Activated naive CD8-positive, alpha-beta T cell treated with anti-CD3 and anti-CD28 coated beads, Interleukin-2, amount 10 ng/mL, durations not matched to agents 7 days and 5 days (primary cell): ENCODE data around the gene COL4A2. TPM values are rescaled to one million over a fixed set of nuclear protein-coding genes. Genes with fewer than 3 reads are reported as not detected.
A peak's percentile ranks its signal among the peaks of the same experiment; 100 is the strongest.

Experiments
- ATAC-seq: fragments of 150-1000 bp; cut with Tn5 transposase; one replicate; pipeline ENCODE4 v1.10.0; 2021; ENCODE audit warnings: low read depth, moderate library complexity
- POLR2A ChIA-PET: fragments of 350-600 bp; sonication (Branson Sonifier 250); formaldehyde crosslinking; loops from one replicate; lab custom pipeline; 2021; ENCODE audit warnings: antibody characterized with exemption; lab: Charles Lee
- DNase-seq: peaks from one replicate; pipeline ENCODE4 v3.0.0; 2021
- H3K27ac Mint-ChIP-seq: one replicate; pipeline ENCODE4 v1.8.0; 2022; ENCODE audit warnings: mild to moderate bottlenecking, mixed read lengths
- H3K27me3 Mint-ChIP-seq: one replicate; pipeline ENCODE4 v1.8.0; 2022; ENCODE audit warnings: mild to moderate bottlenecking, moderate library complexity, mixed read lengths
- H3K36me3 Mint-ChIP-seq: one replicate; pipeline ENCODE4 v1.8.0; 2021; ENCODE audit warnings: mild to moderate bottlenecking, mixed read lengths
- H3K4me1 Mint-ChIP-seq: one replicate; pipeline ENCODE4 v1.8.0; 2021; ENCODE audit warnings: mixed read lengths
- H3K4me3 Mint-ChIP-seq: one replicate; pipeline ENCODE4 v1.8.0; 2022; ENCODE audit warnings: mild to moderate bottlenecking, moderate library complexity, mixed read lengths
- H3K9me3 Mint-ChIP-seq: one replicate; pipeline ENCODE4 v1.8.0; 2021; ENCODE audit warnings: mixed read lengths
- total RNA-seq, 2 experiments: library from RNA; stranded (reverse); gene quantifications; one replicate each; pipeline ENCODE4 v1.2.3, GENCODE V29; 2021

COL4A2 gene
- total RNA-seq, 2 experiments from 2014 or later: not detected

DNA sequence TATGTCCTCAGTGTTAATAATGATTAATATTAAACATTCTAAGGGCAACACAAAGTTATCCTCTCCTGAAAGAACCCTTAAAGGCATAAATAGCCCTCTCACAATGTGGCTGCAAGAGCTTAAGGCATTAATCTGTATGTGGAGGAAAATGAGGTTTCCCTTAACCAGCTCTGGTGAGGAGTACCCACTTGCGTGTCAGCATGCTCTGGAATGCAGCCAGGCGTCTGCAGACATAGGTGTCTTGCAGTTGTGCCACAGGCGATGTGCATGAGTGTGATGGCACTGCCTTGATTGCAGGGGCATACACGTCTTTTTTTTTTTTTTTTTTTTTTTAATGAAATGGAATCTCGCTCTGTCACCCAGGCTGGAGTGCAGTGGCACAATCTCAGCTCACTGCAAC is 162.5 kb downstream of the COL4A2 start:
- Mint-ChIP-seq H3K27me3 (peaks cover 18% of the 10 kb centered on the region), H3K4me1 (peaks cover 11% of the 10 kb centered on the region), H3K36me3 (no peaks in the 10 kb centered on the region), H3K9me3 (no peaks in the 10 kb centered on the region), H3K4me3 (no peak overlapping the region), H3K27ac (no peak overlapping the region)
- no peak for ATAC-seq
- DNase-seq: no peak
- POLR2A ChIA-PET: no interaction called here

GRCh38 chr13:110470272-110471009 is 163.4 kb downstream of the COL4A2 start:
- no peaks in the 10 kb centered on the region for H3K36me3 Mint-ChIP-seq
- peaks cover 2% of the 10 kb centered on the region for H3K9me3 Mint-ChIP-seq
- DNase-seq (no peak), ATAC-seq (no peak)
- no peak overlapping the region for H3K4me3 Mint-ChIP-seq
- H3K4me1 Mint-ChIP-seq: peaks cover 11% of the 10 kb centered on the region
- no peak overlapping the region for H3K27ac Mint-ChIP-seq
- H3K27me3 Mint-ChIP-seq: peaks cover 14% of the 10 kb centered on the region
- POLR2A ChIA-PET: no interaction called here

DNA sequence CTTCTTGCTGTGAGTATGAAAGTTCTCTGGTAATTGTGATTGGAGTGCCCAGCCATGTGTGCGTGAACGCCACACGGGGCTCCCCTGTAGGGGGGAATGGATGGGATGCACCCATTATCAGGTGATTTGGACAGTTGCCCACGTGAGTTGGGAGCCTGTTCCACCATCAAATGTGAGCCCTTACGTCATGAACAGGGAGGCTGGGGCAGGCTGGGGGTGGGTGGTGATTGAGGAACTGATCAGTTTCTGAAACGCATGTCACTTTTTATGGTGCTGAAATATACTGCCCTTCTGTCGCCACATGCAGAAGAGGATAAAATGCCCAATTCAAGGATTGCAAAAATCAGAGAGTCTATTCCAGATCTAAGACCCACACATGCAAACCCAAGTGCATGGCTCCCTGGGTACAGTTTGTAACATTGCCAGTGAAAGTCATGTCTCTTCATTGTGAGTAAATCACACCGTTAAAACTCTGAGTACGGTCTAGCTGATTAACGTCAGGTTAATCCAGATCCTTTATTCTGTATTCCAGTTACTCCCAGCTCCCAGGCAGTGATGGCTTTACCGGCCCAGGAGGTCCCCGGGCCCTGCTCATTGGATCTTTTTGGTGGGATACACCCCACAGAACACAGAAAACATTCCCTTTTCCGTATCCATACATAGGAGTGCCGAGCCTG is 164.2 kb downstream of the COL4A2 start:
- no peak for DNase-seq
- no peak overlapping the region for H3K27ac Mint-ChIP-seq
- H3K4me1 Mint-ChIP-seq: peaks cover 8% of the 10 kb centered on the region
- ATAC-seq: no peak
- H3K9me3 Mint-ChIP-seq: peaks cover 2% of the 10 kb centered on the region
- POLR2A ChIA-PET: no interaction called here
- H3K27me3 Mint-ChIP-seq: peaks cover 14% of the 10 kb centered on the region
- H3K4me3 Mint-ChIP-seq: no peak overlapping the region
- no peaks in the 10 kb centered on the region for H3K36me3 Mint-ChIP-seq

DNA sequence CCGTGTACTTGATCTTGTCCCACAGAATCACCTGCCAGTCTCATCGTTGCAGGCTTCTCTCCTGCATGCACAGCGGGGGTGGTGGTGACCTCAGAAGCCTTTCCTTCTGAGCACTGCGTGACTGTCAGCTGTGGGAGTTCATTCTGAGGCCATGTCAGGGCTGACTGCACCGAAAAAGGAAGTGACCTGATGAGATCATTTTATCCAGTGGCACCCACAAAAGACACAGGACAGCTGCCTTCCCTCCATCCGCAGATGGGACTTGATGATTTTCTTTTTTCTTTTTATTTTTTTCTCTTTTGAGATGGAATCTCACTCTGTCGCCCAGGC is 164.7 kb downstream of the COL4A2 start:
- Mint-ChIP-seq H3K27me3 (peaks cover 14% of the 10 kb centered on the region), H3K4me1 (peaks cover 8% of the 10 kb centered on the region), H3K9me3 (peaks cover 2% of the 10 kb centered on the region), H3K36me3 (no peaks in the 10 kb centered on the region), H3K4me3 (no peak overlapping the region), H3K27ac (no peak overlapping the region)
- POLR2A ChIA-PET: interaction anchor here (0.6 kb wide), 1 partner anchor 138 kb away, joined by 3 read pairs; no protein-coding TSS in a partner anchor
- DNase-seq: no peak
- peak; percentile 71 for ATAC-seq

- H3K27me3 Mint-ChIP-seq: peaks cover 14% of the 10 kb centered on the region
- H3K4me3 Mint-ChIP-seq: no peak overlapping the region
- H3K4me1 Mint-ChIP-seq: peaks cover 8% of the 10 kb centered on the region
- H3K36me3 Mint-ChIP-seq: no peaks in the 10 kb centered on the region
- peaks cover 2% of the 10 kb centered on the region for H3K9me3 Mint-ChIP-seq
- ATAC-seq: no peak
- no peak overlapping the region for H3K27ac Mint-ChIP-seq
- POLR2A ChIA-PET: no interaction called here
- no peak for DNase-seq
Observed at GRCh38 chr13:110472904-110473563, 165.9 kb downstream of the COL4A2 start.

DNA sequence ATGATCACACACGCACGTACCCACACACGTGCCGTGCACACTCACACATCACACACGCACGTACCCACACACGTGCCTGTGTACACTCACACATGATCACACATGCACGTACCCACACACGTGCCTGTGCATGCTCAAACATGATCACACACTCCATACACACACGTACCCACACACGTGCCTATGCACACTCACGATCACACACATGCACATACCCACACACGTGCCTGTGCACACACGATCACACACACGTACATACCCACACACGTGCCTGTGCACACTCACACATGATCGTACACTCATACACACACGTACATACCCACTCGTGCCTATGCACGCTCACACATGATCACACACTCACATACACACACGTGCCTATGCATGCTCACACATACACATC is 167.6 kb downstream of the COL4A2 start:
- POLR2A ChIA-PET: no interaction called here
- ATAC-seq (no peak), DNase-seq (no peak)
- Mint-ChIP-seq H3K36me3 (no peaks in the 10 kb centered on the region), H3K27ac (no peak overlapping the region), H3K4me3 (no peak overlapping the region), H3K4me1 (peaks cover 8% of the 10 kb centered on the region), H3K27me3 (peaks cover 16% of the 10 kb centered on the region), H3K9me3 (peaks cover 2% of the 10 kb centered on the region)

- POLR2A ChIA-PET: no interaction called here
- DNase-seq (no peak), ATAC-seq (no peak)
- H3K4me1 Mint-ChIP-seq: peaks cover 8% of the 10 kb centered on the region
- H3K9me3 Mint-ChIP-seq: peaks cover 2% of the 10 kb centered on the region
- peaks cover 13% of the 10 kb centered on the region for H3K27me3 Mint-ChIP-seq
- no peak overlapping the region for H3K27ac Mint-ChIP-seq
- H3K36me3 Mint-ChIP-seq: no peaks in the 10 kb centered on the region
- H3K4me3 Mint-ChIP-seq: no peak overlapping the region
Observed at GRCh38 chr13:110475117-110475516, 168.0 kb downstream of the COL4A2 start.

- DNase-seq (no peak), ATAC-seq (no peak)
- Mint-ChIP-seq H3K27me3 (peaks cover 8% of the 10 kb centered on the region), H3K9me3 (peaks cover 2% of the 10 kb centered on the region), H3K36me3 (no peaks in the 10 kb centered on the region), H3K27ac (no peak overlapping the region), H3K4me3 (no peak overlapping the region), H3K4me1 (peaks cover 8% of the 10 kb centered on the region)
- POLR2A ChIA-PET: no interaction called here
Observed at GRCh38 chr13:110475550-110476219, 168.6 kb downstream of the COL4A2 start.

GRCh38 chr13:110476220-110476617 is 169.1 kb downstream of the COL4A2 start:
- POLR2A ChIA-PET: no interaction called here
- no peak for DNase-seq
- Mint-ChIP-seq H3K9me3 (peaks cover 2% of the 10 kb centered on the region), H3K4me3 (no peak overlapping the region), H3K36me3 (no peaks in the 10 kb centered on the region), H3K27me3 (peaks cover 4% of the 10 kb centered on the region), H3K4me1 (peaks cover 4% of the 10 kb centered on the region), H3K27ac (no peak overlapping the region)
- ATAC-seq: no peak

- Mint-ChIP-seq H3K27ac (no peak overlapping the region), H3K4me1 (no peaks in the 10 kb centered on the region), H3K27me3 (peaks cover 4% of the 10 kb centered on the region), H3K9me3 (peaks cover 2% of the 10 kb centered on the region), H3K4me3 (no peak overlapping the region), H3K36me3 (no peaks in the 10 kb centered on the region)
- DNase-seq: no peak
- no peak for ATAC-seq
- POLR2A ChIA-PET: no interaction called here
Observed at GRCh38 chr13:110477706-110478245, 170.7 kb downstream of the COL4A2 start.

- H3K4me3 Mint-ChIP-seq: no peak overlapping the region
- no peaks in the 10 kb centered on the region for H3K4me1 Mint-ChIP-seq
- H3K36me3 Mint-ChIP-seq: no peaks in the 10 kb centered on the region
- no peak for DNase-seq
- H3K9me3 Mint-ChIP-seq: peaks cover 2% of the 10 kb centered on the region
- ATAC-seq: no peak
- peaks cover 9% of the 10 kb centered on the region for H3K27me3 Mint-ChIP-seq
- no peak overlapping the region for H3K27ac Mint-ChIP-seq
- POLR2A ChIA-PET: no interaction called here
Observed at GRCh38 chr13:110478405-110479214, 171.5 kb downstream of the COL4A2 start.

DNA sequence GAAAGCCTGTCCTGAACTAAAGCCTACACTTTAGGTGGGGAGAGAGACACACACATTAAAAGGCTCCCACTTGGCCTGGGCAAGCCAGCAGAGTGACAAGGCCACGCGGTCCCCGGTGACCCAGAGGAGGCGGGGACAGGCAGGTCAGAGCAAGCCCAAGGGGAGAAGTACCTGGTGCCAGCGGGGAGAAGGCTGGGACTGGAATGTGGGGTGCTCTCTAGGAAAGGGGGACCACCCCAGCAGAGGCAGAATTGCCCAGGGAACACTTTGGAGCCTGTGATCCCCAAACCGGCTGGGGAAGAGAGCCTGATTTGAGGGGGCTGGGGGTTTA is 172.1 kb downstream of the COL4A2 start:
- no peaks in the 10 kb centered on the region for H3K4me1 Mint-ChIP-seq
- ATAC-seq (no peak), DNase-seq (no peak)
- H3K27ac Mint-ChIP-seq: no peak overlapping the region
- no peaks in the 10 kb centered on the region for H3K36me3 Mint-ChIP-seq
- peaks cover 9% of the 10 kb centered on the region for H3K27me3 Mint-ChIP-seq
- no peak overlapping the region for H3K4me3 Mint-ChIP-seq
- peaks cover 2% of the 10 kb centered on the region for H3K9me3 Mint-ChIP-seq
- POLR2A ChIA-PET: no interaction called here

DNA sequence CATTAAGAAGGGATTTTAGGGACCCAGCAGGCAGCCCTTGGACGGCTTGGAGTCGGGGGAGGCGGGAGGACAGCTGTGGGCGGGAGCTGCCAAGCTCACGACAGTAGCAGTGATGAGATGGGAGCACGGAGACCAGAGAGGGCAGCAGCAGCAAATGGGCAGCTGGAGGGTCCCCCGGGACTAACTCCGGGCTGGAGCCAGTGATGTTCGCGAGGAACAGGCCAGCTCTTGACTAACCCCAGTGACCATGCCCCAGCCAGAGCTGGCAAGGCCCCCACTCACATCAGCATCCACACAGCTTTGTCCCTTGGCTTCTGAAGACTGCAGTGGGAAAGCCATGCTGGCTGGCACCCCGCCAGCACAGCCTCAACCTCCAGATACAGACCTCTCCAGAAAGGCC is 172.6 kb downstream of the COL4A2 start:
- H3K4me3 Mint-ChIP-seq: no peak overlapping the region
- H3K27me3 Mint-ChIP-seq: peaks cover 12% of the 10 kb centered on the region
- no peaks in the 10 kb centered on the region for H3K4me1 Mint-ChIP-seq
- POLR2A ChIA-PET: no interaction called here
- H3K9me3 Mint-ChIP-seq: peaks cover 2% of the 10 kb centered on the region
- DNase-seq: no peak
- H3K27ac Mint-ChIP-seq: no peak overlapping the region
- H3K36me3 Mint-ChIP-seq: no peaks in the 10 kb centered on the region
- ATAC-seq: no peak
